Suppressor macrophage treated with lipopolysaccharide for 1 hour (primary cell): ENCODE measurements around the gene CCR5AS.
"Not testable (repeated sequence)": the region's sequence is repeated elsewhere in the genome, so short reads cannot be mapped to it uniquely, and the experiment has no call there.

Experiments
- DNase-seq, 3 donors: peaks; one replicate each; pipeline ENCODE4 v3.0.0-alpha.2; 2020 to 2022

The CCR5AS gene

DNA sequence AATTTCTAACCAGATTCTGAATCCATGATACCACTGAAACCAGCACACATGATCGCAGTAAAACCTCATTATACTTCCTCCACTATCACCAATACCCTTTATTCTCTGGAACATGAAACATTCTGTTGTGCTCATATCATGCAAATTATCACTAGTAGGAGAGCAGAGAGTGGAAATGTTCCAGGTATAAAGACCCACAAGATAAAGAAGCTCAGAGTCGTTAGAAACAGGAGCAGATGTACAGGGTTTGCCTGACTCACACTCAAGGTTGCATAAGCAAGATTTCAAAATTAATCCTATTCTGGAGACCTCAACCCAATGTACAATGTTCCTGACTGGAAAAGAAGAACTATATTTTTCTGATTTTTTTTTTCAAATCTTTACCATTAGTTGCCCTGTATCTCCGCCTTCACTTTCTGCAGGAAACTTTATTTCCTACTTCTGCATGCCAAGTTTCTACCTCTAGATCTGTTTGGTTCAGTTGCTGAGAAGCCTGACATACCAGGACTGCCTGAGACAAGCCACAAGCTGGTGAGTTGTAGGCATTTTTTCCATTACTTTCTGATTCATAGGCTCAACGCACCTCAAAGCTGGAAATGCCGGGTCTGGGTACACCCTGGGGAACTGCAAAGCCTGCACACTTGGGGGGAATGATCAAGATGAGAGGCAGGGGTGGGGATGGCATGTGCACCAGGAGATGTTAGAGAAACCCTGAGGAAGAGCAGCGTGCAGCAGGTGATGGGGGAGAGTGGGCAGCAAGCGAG, 53.0 kb downstream of the CCR5AS start, which contains the start of gene CCR2:
Gene CCR2, plus strand, starts transcription at position 465 of the 764 bp plus-strand sequence. CDS start 3,417 bp downstream, outside the sequence.
- DNase-seq, result peak; percentile 41 to 57 (median 52)

- no peak for DNase-seq
Measured at GRCh38 chr3:46353090-46353489, 53.8 kb downstream of the CCR5AS start.

DNA sequence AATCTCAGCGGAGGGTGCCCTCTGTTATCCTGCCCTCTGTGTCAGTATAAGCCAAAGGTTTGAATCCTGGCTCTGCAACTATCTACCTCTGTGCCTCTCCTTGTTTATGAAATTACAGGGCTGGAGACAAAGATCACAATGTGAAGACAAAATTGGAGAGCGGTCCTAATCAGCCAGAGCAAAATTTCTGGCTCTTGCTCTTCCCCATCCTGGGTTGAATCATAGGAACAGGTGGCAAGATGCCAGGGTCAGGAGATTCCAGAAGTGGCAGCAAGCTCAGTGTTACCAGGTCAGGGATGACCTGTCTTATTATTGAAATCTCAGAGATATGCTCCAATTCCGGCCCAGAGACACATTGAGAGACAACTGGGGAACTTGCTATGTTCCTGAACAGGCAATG, 55.2 kb downstream of the CCR5AS start:
- DNase-seq, result peak in 1 of 3 donors; percentile 35

GRCh38 chr3:46350262-46350565, 56.7 kb downstream of the CCR5AS start:
- DNase-seq, result no peak

DNA sequence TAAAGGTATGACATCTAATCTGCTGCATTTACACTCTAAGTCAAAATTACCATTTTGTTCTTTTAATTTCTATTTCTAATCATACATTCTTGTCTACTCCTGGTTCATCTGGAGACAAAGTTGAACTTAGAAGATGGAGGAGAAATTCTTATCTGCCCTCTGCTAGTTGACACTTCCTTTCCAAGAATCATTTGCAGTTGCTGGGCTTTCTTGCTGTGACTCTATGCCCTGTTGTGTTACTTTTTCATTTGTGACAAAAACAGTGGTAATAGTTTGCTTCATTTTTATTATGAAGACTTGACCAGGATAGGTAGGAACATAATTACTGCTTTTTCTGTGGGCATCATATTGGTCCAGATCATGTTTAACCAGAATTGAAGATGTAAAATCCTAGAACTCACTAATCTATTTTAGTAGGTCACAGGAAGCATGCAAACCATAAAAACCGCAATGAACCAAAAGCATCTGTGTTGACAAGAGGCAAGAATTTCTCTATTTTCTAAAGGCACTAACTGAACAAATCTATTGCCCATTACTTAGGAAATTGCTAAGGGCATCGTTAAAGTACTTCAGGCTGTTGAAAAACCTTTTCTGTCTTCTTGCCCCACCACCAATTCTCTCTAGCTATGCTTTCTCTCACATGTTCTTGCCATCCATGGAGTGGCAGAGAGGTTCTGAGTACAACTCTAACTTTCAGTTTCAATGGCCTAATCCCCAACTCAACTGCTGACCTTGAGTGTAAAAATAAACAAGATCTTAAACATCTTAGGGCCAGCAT, 57.2 kb downstream of the CCR5AS start:
- peak in 1 of 3 donors; percentile 46 for DNase-seq

- DNase-seq, result no peak
Measured at GRCh38 chr3:46348823-46349482, 57.9 kb downstream of the CCR5AS start.

- no peak for DNase-seq
Measured at GRCh38 chr3:46344476-46344875, 62.4 kb downstream of the CCR5AS start.

DNA sequence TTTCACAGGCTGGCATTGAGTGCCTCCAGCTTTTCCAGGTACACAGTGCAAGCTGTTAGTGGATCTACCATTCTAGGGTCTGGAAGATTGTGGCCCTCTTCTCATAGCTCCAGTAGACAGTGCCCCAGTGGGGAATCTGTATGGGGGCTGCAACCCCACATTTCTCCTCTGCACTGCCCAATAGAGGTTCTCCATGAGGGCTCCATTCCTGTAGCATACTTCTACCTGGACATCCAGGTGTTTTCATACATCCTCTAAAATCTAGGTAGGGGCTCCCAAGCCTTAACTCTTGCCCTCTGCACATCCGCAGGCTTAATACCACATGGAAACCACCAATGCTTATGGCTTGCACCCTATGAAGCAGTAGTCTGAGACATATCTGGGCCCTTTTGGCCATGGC, 68.0 kb downstream of the CCR5AS start:
- no peak for DNase-seq

- DNase-seq, result no peak
Measured at GRCh38 chr3:46337911-46338310, 69.0 kb downstream of the CCR5AS start.

- DNase-seq, result no peak
Measured at GRCh38 chr3:46335541-46335940, 71.3 kb downstream of the CCR5AS start.

GRCh38 chr3:46334741-46335478, 72.0 kb downstream of the CCR5AS start:
- DNase-seq, result peak in 2 of 3 donors; percentile 40 to 48

- not testable (repeated sequence) for DNase-seq
Measured at GRCh38 chr3:46330676-46331075, 76.2 kb downstream of the CCR5AS start.

- no peak for DNase-seq
Measured at GRCh38 chr3:46325645-46326300, 81.1 kb downstream of the CCR5AS start.

GRCh38 chr3:46324036-46324435, 82.8 kb downstream of the CCR5AS start:
- peak; percentile 63 to 91 (median 83) for DNase-seq

DNA sequence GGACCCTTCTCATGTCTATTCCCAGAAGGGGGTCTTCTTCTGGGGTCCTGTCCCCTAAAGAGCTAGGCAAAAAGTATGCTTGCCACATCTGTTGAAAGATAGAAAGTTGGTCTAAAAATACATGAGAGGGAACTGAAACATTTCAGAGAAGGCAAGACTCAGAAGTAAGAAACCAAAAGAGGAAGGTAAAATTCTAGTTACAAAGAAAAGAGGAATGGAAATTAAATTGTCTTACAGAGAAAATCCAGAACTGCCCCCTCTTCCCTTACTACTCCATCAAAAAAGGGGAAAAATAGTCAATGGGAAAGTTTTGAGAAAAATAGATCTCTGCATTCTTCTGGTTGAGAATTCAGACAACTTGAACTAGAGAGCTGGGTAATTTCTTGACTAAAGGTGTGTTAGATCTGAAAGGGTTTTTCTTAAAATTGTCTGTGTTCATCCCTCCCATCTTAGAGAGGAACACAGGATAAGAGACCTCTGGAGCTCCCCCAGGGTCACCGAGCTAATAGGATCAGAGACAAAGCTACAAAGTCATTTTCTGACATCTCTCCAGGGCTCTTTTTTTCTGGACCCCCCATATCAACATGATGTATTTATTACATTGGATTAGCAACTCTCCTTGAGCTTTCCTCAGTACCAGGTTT, 85.3 kb downstream of the CCR5AS start:
- peak; percentile 44 to 89 (median 79) for DNase-seq

DNA sequence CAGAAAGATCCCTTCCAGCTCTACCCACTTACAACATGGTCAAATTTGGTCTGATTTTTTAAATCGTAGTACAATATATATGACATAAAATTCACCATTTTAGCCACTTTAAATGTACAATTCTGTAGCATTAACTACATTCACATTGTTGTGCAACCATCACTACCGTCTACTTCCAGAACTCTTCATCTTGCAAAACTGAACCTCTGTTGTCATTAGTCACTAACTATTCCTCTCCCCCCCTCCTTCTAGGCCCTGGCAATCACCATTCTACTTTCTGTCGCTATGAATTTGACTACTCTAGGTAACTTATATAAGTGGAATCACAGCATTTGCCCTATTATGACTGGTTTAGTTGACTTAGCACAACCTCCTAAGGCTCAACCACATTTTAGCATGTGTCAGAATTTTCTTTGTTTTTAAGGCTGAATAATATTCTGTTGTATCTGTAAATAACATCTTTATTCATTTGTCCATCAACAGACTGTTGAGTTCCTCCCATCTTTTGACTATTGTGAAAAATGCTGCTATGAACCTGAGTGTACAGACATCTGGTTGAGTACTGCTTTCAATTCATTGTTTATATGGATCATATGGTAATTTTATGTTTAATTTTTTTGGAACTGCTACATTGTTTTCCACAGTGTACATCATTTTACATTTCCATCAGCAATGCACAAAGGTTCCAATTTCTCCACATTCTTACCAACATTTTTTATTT, 88.5 kb downstream of the CCR5AS start:
- DNase-seq, result peak; percentile 62 to 84 (median 84)

DNA sequence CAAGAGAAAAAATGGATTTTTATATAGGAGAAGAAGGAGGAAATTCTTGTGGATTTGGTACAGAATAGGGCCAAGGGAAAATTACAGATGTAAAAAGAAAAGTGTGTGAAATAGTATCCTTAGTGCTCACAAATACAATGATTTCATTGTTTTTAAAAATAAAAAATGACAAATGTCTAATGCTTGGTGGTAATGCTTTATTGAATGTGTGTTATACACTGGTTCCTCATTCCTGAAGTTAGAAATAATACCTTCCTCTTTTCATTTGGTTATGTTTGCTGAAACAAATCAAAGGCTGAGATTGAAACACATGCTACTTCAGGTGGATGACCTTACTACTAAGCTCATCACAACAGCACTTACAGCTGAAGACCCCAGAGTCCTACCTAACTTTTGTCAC, 90.7 kb downstream of the CCR5AS start:
- DNase-seq, result peak in 2 of 3 donors; percentile 72 to 77

- DNase-seq, result peak in 1 of 3 donors; percentile 42
Measured at GRCh38 chr3:46314517-46314916, 92.3 kb downstream of the CCR5AS start.
